Measurements from ENCODE around the gene FXYD6. TPM values are rescaled to one million over a fixed set of nuclear protein-coding genes. Genes with fewer than 3 reads are reported as not detected.

FXYD6 gene
- total and polyA plus RNA-seq, 2 donors from 2014 or later = 57.8 to 62.7 TPM

GRCh38 chr11:117835576-117835975, 40.9 kb downstream of the FXYD6 start:
- H3K4me1 ChIP-seq (ENCODE audit: control insufficient read depth in 2 of 3, insufficient read depth in 2 of 3, low read depth in 1 of 3, low read length in 3 of 3) = peaks cover 5 to 19% (median 17%) of the 10 kb centered on the region in 3 donors
- intact Hi-C loops (cut with DNase I) = no loop called here

GRCh38 chr11:117834838-117835443, 41.5 kb downstream of the FXYD6 start:
- H3K4me3 ChIP-seq (ENCODE audit: low read length in 3 of 3) = peak overlapping the region in 2 of 3 donors; percentile 52 to 60
- no peak for FAIRE-seq
- peak overlapping the region in 2 of 3 donors; percentile 26 to 95 for H3K9ac ChIP-seq (ENCODE audit: low read length in 3 of 3)
- peaks cover 5 to 23% (median 17%) of the 10 kb centered on the region in 3 donors for H3K4me1 ChIP-seq (ENCODE audit: control insufficient read depth in 2 of 3, insufficient read depth in 2 of 3, low read depth in 1 of 3, low read length in 3 of 3)
- H3K27me3 ChIP-seq (ENCODE audit: control insufficient read depth, insufficient read depth, low read length) = no peaks in the 10 kb centered on the region
- H3K36me3 ChIP-seq (ENCODE audit: control insufficient read depth in 2 of 3, insufficient read depth in 3 of 3, low read length in 3 of 3) = peaks cover 0 to 4% (median 2%) of the 10 kb centered on the region in 3 donors
- H3K9me3 ChIP-seq (ENCODE audit: control insufficient read depth in 2 of 3, insufficient read depth in 1 of 3, low read length in 3 of 3) = no peaks in the 10 kb centered on the region
- no peak for TF ChIP-seq CTCF (IDR thresholded peaks at IDR 0.05; ENCODE audit: borderline replicate concordance, extremely low read depth, insufficient read depth)
- H3K27ac ChIP-seq (ENCODE audit: low read depth in 2 of 2, low read length in 2 of 2) = peak overlapping the region; percentile 88 to 93
- peak in 2 of 5 donors; percentile 23 to 61 for DNase-seq
- intact Hi-C loops (cut with DNase I) = no loop called here

More at GRCh38 chr11:117835576-117835975, 40.9 kb downstream of the FXYD6 start:
- FAIRE-seq (no peak), DNase-seq (peak in 2 of 5 donors; percentile 18 to 64)
- H3K27ac ChIP-seq (ENCODE audit: low read depth in 2 of 2, low read length in 2 of 2) = peak overlapping the region; percentile 88 to 93
- H3K9ac ChIP-seq (ENCODE audit: low read length in 3 of 3) = peak overlapping the region in 2 of 3 donors; percentile 49 to 95
- H3K9me3 ChIP-seq (ENCODE audit: control insufficient read depth in 2 of 3, insufficient read depth in 1 of 3, low read length in 3 of 3) = no peaks in the 10 kb centered on the region
- H3K27me3 ChIP-seq (ENCODE audit: control insufficient read depth, insufficient read depth, low read length) = no peaks in the 10 kb centered on the region
- H3K36me3 ChIP-seq (ENCODE audit: control insufficient read depth in 2 of 3, insufficient read depth in 3 of 3, low read length in 3 of 3) = peaks cover 0 to 2% (median 0%) of the 10 kb centered on the region in 3 donors
- H3K4me3 ChIP-seq (ENCODE audit: low read length in 3 of 3) = peak overlapping the region in 1 of 3 donors; percentile 60
- no peak for TF ChIP-seq CTCF (IDR thresholded peaks at IDR 0.05; ENCODE audit: borderline replicate concordance, extremely low read depth, insufficient read depth)

DNA sequence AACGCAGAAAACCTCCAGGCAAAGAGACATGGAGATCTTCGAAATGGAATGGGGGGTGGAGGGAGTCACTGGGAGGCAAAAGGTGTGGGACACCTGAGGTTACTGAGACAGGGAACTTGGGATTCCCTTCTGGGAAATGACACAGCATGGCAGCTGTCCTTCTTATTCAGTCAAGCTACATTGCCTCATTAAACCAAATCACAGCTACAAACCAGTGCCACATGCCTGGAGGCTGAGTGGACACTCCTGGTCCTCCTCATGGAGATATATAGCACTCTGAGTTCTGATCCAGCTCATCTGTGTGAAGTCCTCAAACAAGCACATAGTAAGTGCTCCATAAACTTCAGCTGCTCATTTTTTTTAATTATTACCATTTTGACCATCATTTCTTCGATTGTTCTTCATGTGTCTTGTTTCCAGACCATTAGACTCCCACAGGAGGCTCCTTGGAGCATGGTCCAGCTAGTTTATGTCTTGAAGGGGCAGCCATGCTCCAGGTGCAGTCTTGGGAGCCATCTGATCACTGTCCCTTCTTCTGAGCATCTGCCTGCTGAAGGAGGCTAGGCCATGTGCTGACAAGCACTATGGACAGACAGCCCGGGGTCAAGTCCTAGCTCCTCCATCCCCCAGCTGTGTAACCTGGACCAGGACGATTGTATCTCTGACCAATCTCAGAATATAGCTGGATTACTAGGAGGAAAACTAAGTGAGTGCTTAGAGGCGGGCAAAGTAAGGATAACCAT, 42.2 kb downstream of the FXYD6 start:
- H3K9ac ChIP-seq (ENCODE audit: low read length in 3 of 3) = peak overlapping the region in 2 of 3 donors; percentile 26 to 95
- H3K4me3 ChIP-seq (ENCODE audit: low read length in 3 of 3) = peak overlapping the region in 2 of 3 donors; percentile 52 to 60
- no peak for TF ChIP-seq CTCF (IDR thresholded peaks at IDR 0.05; ENCODE audit: borderline replicate concordance, extremely low read depth, insufficient read depth)
- peaks cover 0 to 4% (median 2%) of the 10 kb centered on the region in 3 donors for H3K36me3 ChIP-seq (ENCODE audit: control insufficient read depth in 2 of 3, insufficient read depth in 3 of 3, low read length in 3 of 3)
- H3K27ac ChIP-seq (ENCODE audit: low read depth in 2 of 2, low read length in 2 of 2) = peak overlapping the region; percentile 88 to 93
- intact Hi-C loops (cut with DNase I) = no loop called here
- H3K9me3 ChIP-seq (ENCODE audit: control insufficient read depth in 2 of 3, insufficient read depth in 1 of 3, low read length in 3 of 3) = no peaks in the 10 kb centered on the region
- H3K4me1 ChIP-seq (ENCODE audit: control insufficient read depth in 2 of 3, insufficient read depth in 2 of 3, low read depth in 1 of 3, low read length in 3 of 3) = peaks cover 5 to 23% (median 17%) of the 10 kb centered on the region in 3 donors
- no peak for FAIRE-seq
- DNase-seq = peak in 3 of 5 donors; percentile 8 to 37 (median 29)
- H3K27me3 ChIP-seq (ENCODE audit: control insufficient read depth, insufficient read depth, low read length) = no peaks in the 10 kb centered on the region
